DMS 273 (cell line): ENCODE measurements around the gene WDR46.
A peak's percentile ranks its signal among the peaks of the same experiment; 100 is the strongest.
"Not testable (repeated sequence)": the region's sequence is repeated elsewhere in the genome, so short reads cannot be mapped to it uniquely, and the experiment has no call there.

Experiments used
- DNase-seq: peaks from one replicate; lab custom pipeline; 2025; ENCODE audit not compliant: unreplicated experiment; lab: John Stamatoyannopoulos, UW

Gene WDR46

GRCh38 chr6:33271468-33272274 lies 17.4 kb downstream of the WDR46 start, which contains the start of the genes RPS18 and VPS52:
Gene RPS18, plus strand, starts transcription at chr6:33272075. Its CDS starts 45 bp downstream, at chr6:33272120.
Gene VPS52, minus strand, starts transcription at chr6:33271876. Its CDS starts 201 bp downstream, at chr6:33271675.
- peak; percentile 99 for DNase-seq

GRCh38 chr6:33271117-33271467 lies 17.9 kb downstream of the WDR46 start:
- peak; percentile 77 for DNase-seq

GRCh38 chr6:33264015-33264414 lies 25.0 kb downstream of the WDR46 start:
- DNase-seq = no peak

- not testable (repeated sequence) for DNase-seq
These were observed 26.5 kb downstream of the WDR46 start for GRCh38 chr6:33262490-33262889.

GRCh38 chr6:33259032-33259431 lies 30.0 kb downstream of the WDR46 start:
- DNase-seq = no peak

GRCh38 chr6:33254591-33254990 lies 34.4 kb downstream of the WDR46 start:
- no peak for DNase-seq

GRCh38 chr6:33252759-33253158 lies 36.3 kb downstream of the WDR46 start:
- DNase-seq = no peak

GRCh38 chr6:33251395-33252012 lies 37.5 kb downstream of the WDR46 start:
- DNase-seq = no peak

- no peak for DNase-seq
These were observed 38.3 kb downstream of the WDR46 start for GRCh38 chr6:33250731-33251130.

- DNase-seq = peak; percentile 59
These were observed 39.1 kb downstream of the WDR46 start for GRCh38 chr6:33249732-33250630.

GRCh38 chr6:33248932-33249731 lies 39.9 kb downstream of the WDR46 start:
- peak; percentile 100 for DNase-seq

- peak; percentile 89 for DNase-seq
These were observed 40.5 kb downstream of the WDR46 start for GRCh38 chr6:33248643-33248931.

GRCh38 chr6:33247977-33248642 lies 40.9 kb downstream of the WDR46 start:
- peak; percentile 97 for DNase-seq

GRCh38 chr6:33243476-33243875 lies 45.6 kb downstream of the WDR46 start:
- DNase-seq = no peak

GRCh38 chr6:33241968-33242367 lies 47.1 kb downstream of the WDR46 start:
- no peak for DNase-seq

GRCh38 chr6:33237741-33238140 lies 51.3 kb downstream of the WDR46 start:
- no peak for DNase-seq

- no peak for DNase-seq
These were observed 52.2 kb downstream of the WDR46 start for GRCh38 chr6:33236852-33237251.

GRCh38 chr6:33236328-33236727 lies 52.7 kb downstream of the WDR46 start:
- no peak for DNase-seq

GRCh38 chr6:33235221-33235634 lies 53.8 kb downstream of the WDR46 start:
- DNase-seq = peak; percentile 52
